ENCODE data around the gene ASB14.
"Not testable (repeated sequence)": the region's sequence is repeated elsewhere in the genome, so short reads cannot be mapped to it uniquely, and the experiment has no call there.

ASB14 gene

GRCh38 chr3:57292159-57292896 is at the start of gene ASB14:
ASB14 (minus strand) TSS chr3:57292685; CDS start chr3:57292033, 652 bp downstream.
- in situ Hi-C loops (cut with MboI; ENCODE audit: low sequenced_read_pairs) = no loop called here

- in situ Hi-C loops (cut with MboI; ENCODE audit: low sequenced_read_pairs) = not testable (repeated sequence)
These were observed 46.7 kb upstream of the ASB14 start for GRCh38 chr3:57339071-57339642.

- in situ Hi-C loops (cut with MboI; ENCODE audit: low sequenced_read_pairs) = not testable (repeated sequence)
These were observed 46.0 kb upstream of the ASB14 start for GRCh38 chr3:57338272-57339070.

DNA sequence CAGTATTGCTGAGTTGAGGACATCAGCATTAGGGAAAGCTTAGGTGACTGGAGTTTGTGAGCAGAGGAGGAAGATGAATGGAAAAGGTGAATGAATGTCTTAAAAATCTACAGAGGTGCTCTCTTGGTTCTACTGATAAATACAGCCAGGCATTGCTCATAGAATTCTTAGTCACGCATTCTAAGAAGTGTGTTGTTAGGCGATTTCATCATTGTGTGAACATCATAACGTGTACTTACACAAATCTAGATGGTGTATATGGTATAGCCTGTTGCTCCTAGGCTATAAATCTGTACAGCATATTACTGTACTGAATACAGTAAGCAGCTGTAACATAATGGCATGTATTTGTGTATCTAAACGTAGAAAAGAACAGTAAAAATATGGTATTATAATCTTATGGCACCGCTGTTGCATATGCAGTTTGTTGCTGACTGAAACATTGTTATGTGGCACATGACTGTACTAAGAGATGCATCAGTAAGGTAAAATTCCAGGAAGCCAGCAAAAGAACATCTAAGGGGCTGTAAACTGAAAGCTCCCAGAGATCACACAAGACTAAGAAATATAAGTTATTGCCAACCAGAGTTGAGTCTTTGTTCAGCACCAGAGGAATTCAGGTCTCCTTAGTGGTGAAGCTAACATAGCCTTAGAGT is 42.9 kb upstream of the ASB14 start:
- in situ Hi-C loops (cut with MboI; ENCODE audit: low sequenced_read_pairs) = no loop called here

- in situ Hi-C loops (cut with MboI; ENCODE audit: low sequenced_read_pairs) = no loop called here
These were observed 38.7 kb upstream of the ASB14 start for GRCh38 chr3:57331078-57331610.

DNA sequence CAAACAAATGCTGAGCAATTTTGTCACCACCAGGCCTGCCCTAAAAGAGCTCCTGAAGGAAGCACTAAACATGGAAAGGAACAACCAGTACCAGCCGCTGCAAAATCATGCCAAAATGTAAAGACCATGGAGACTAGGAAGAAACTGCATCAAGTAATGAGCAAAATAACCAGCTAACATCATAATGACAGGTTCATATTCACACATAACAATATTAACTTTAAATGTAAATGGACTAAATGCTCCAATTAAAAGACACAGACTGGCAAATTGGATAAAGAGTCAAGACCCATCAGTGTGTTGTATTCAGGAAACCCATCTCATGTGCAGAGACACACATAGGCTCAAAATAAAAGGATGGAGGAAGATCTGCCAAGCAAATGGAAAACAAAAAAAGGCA is 34.0 kb upstream of the ASB14 start:
- in situ Hi-C loops (cut with MboI; ENCODE audit: low sequenced_read_pairs) = not testable (repeated sequence)

GRCh38 chr3:57314204-57314603 is 21.7 kb upstream of the ASB14 start:
- in situ Hi-C loops (cut with MboI; ENCODE audit: low sequenced_read_pairs) = no loop called here

DNA sequence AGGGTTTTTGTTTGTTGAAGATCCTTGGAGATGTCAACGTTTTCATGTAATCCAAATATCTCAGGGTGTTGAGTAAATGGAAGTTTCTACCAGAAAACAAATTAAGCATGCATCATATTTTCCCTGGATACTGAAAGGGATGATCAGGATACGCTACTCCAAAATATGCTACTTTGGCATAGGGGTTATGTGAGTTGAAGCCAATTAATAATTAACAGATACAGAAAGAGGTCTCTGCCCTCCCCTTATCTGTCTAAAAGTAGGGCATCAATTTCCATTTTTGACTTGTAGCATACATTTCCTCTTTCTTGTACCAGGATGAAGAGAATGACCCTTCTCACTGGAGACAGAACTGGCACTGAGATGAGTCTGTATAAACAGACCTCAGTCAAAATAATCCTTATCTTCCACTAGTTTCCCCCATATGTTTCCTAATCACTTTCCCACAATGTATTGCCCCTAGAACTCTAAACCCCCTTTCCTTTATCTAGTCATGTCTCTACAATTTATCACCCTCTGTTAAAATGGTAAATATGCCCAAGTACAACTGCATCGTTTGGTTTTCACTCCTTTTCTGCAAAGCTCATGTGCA is 17.4 kb upstream of the ASB14 start:
- in situ Hi-C loops (cut with MboI; ENCODE audit: low sequenced_read_pairs) = no loop called here

DNA sequence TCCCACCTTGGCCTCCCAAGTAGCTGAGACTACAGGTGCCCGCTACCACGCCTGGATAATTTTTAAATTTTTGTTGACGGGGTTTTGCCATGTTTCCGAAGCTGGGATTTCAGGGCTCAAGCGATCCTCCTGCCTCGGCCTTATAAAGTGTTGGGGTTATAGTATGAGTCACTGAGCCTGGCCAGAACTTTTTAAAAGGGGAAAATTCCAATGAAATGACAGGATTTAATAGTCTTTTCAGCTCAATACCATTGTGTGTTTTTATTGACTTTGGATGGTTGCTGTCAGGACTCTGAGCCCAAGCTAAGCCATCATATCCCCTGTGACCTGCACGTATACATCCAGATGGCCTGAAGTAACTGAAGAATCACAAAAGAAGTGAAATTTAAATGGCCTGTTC is 11.0 kb upstream of the ASB14 start:
- in situ Hi-C loops (cut with MboI; ENCODE audit: low sequenced_read_pairs) = not testable (repeated sequence)

DNA sequence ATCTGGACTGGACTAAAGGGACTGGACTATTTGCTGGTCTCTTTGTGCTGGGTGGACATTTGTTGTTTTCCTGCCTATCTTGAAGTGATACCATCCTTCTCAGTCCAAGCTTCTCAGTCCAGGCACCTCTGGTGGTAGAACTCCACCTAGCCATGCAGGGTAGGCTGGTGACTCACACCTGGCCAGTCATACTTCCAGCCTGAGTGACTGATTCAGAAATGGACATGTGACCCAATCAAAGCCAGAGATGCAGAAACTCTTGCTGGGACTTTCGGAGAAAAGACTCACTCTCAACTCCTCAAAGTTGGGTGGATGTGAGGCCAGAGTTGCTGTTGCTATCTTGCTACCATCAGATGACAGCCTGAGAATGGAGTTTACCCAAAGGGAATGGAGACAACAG is 5.6 kb upstream of the ASB14 start:
- in situ Hi-C loops (cut with MboI; ENCODE audit: low sequenced_read_pairs) = no loop called here

DNA sequence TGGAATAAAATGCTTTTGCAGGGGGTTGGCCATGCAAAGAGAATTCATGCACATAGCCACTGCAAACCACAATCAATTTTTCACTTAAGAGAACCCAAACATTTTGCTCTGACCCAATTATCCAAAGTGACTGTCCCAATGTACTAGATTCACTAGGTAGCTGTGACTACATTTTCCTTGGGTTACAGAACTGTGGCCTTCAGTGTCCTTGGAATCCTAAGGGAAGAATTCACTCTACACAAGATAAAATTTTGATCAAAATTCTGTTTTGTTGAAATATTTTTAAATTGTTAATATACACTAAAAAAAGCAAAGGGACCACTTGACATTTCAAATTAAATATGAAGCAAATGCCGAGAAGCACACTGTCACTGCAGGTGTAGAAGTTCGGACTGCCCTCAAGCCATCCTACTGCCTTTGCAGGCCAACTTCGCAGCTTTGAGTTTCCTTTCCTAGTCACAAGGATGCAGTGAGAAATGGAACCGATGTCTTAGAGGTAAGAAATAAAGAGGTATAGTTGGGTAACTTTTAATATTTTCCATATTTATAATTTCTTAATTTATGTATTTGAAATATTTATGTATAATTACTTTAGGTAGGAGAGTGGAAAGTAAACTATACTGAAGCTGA is 527 bp upstream of the ASB14 start:
- in situ Hi-C loops (cut with MboI; ENCODE audit: low sequenced_read_pairs) = no loop called here

- in situ Hi-C loops (cut with MboI; ENCODE audit: low sequenced_read_pairs) = no loop called here
These were observed 4.1 kb downstream of the ASB14 start for GRCh38 chr3:57288403-57288802.

- in situ Hi-C loops (cut with MboI; ENCODE audit: low sequenced_read_pairs) = no loop called here
These were observed 5.3 kb downstream of the ASB14 start for GRCh38 chr3:57287205-57287604.

GRCh38 chr3:57283334-57283733 is 9.2 kb downstream of the ASB14 start:
- in situ Hi-C loops (cut with MboI; ENCODE audit: low sequenced_read_pairs) = no loop called here

DNA sequence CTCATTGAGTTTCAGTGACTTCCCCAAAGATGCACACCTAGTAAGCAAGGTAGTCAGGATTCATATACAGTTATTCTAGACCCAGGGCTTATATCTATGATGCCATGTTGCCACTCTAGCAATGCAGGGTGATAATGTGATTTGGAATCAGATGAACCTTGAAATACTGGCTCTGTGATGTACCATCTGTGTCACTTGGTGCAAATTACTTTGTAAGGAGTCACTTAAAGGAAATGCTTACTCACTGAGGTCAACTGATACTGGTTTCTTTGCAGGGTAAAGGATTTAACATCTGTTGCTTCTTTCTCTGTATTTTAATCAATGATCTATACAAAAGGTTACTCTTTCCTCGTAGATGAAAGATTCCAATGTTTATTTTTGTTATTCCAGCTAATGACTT is 10.8 kb downstream of the ASB14 start:
- in situ Hi-C loops (cut with MboI; ENCODE audit: low sequenced_read_pairs) = no loop called here

DNA sequence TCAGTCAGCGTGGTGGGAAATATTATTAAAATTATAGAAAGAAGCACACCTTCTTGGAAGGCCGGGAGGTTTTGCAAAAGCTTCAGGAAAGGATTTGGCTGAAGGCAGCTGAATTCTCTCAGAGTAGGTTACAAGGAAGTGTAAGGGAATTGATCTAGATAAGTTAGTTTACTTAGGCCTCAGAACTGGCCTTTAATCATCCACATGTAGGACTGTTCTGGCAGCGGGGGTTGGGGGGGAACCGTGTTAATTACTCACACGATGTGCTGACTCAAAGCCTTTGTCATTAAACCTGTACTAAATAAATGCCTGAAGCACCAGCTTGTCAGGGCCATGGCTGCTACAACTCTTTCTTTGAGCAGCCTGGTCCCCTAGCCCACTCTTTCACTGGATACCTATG is 12.8 kb downstream of the ASB14 start:
- in situ Hi-C loops (cut with MboI; ENCODE audit: low sequenced_read_pairs) = no loop called here

- in situ Hi-C loops (cut with MboI; ENCODE audit: low sequenced_read_pairs) = no loop called here
These were observed 14.2 kb downstream of the ASB14 start for GRCh38 chr3:57278237-57278636.

GRCh38 chr3:57275393-57275792 is 17.1 kb downstream of the ASB14 start:
- in situ Hi-C loops (cut with MboI; ENCODE audit: low sequenced_read_pairs) = no loop called here

DNA sequence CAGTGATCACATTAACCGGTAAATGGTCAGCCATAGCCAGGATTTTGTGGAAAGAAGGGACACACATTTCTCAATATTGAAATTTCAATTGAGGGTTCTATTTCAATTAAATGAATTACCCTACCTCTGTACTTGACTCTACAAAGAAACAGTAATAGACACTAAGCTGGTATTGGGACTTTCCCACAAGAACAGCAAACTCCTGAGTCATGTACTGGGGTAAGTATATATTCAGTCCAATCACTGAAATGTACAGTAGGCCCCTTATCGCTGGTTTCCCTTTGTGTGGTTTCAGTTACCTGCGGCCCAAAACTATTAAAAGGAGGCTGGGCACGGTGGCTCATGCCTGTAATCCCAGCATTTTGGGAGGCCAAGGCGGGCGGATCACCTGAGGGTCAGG is 17.6 kb downstream of the ASB14 start:
- in situ Hi-C loops (cut with MboI; ENCODE audit: low sequenced_read_pairs) = no loop called here

DNA sequence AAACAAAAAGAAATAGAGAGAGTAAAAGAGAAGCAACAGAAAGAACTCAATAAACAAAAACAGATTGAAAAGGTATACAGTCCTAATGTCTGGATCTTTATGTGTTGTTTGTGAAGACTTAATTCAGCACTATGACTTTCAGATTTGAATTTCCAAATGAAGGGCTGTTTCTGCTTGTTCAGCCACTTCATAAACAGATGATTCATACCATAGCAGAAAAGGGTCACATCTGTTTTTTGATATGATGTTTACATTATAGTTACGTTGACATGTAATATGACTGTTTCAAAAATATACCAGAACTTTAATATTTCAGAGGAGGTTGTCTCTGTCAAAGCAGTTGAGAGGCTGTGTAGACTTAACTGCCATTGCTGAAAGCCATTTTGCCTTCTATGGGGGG is 24.1 kb downstream of the ASB14 start:
- in situ Hi-C loops (cut with MboI; ENCODE audit: low sequenced_read_pairs) = no loop called here
